Endometrial microvascular endothelial cells (primary cell): ENCODE measurements around the gene MUC5B. TPM values are rescaled to one million over a fixed set of nuclear protein-coding genes. Genes with fewer than 3 reads are reported as not detected.
"Not testable (repeated sequence)": the region's sequence is repeated elsewhere in the genome, so short reads cannot be mapped to it uniquely, and the experiment has no call there.

Experiments used
- in situ Hi-C: cut with HindIII; loops from 2 replicates; pipeline ENCODE4 v1.10.0; 2017; ENCODE audit warnings: low sequenced_read_pairs, low pct_unique_long_range_greater_than_20kb; ENCODE audit errors: inconsistent ontology term
- total RNA-seq: library from RNA; depleted of rRNA; stranded (reverse); fragments of >200 nt; gene quantifications from one replicate; pipeline ENCODE4 v1.2.3, GENCODE V29; 2015; ENCODE audit errors: inconsistent ontology term

Gene MUC5B
- total RNA-seq, 1 donor from 2014 or later, result not detected

DNA sequence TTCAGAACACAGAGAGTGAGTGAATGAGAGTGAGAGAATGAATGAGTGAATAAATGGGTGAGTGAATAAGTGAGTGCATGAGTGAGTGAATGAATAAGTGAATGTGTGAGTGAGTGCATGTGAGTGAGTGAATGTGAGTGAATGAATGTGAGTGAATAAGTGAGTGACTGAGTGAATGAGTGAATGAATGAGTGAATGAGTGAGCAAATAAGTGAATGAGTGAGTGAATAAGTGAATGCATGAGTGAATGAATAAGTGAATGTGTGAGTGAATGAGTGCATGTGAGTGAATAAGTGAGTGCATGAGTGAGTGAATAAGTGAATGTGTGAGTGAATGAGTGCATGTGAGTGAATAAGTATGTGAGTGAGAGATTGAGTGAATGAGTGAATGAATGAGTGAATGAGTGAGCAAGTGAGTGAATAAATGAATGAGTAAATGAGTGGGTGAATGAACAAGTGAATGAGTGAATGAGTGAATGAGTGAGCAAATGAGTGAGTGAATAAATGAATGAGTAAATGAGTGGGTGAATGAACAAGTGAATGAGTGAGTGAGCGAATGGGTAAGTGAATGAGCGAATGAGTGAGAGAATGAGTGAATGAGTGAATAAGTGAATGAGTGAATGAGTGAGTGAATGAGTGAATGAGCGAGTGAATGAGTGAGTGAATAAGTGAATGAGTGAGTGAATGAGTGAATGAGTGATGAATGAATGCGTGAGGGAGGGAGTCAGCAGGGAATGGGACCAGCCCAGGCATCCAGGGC lies 21.3 kb upstream of the MUC5B start:
- in situ Hi-C loops, result no loop called here

DNA sequence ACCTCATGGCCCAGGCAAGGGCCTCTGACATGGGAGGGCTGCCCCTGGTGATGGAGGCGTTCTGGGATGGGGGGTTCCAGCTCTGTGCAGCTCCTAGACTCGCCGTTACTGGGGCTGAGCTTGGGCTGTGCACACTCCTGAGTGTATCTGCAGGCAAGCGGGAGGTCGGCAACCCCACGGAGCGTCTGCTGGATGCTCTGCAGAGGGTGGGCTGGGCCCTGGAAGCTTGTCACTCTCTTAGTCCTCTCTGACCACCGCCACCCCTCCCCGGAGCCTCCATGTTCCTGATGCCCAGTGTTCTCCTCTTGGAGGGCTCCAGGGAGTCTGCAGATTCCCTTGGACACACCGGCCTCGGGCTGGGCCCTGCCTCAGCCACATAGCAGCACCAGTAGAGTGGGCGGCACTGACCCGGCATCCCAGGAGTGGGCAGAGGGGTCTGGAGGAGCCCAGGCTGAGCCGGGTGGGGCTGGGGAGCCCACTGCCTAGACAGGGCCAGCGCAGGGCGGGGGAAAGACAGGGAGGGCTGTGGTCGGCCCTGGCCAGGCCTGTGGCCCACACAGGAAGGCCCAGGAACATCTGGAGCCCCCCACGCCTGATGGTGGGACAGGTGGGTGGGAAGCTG lies 20.6 kb upstream of the MUC5B start:
- in situ Hi-C loops, result no loop called here

DNA sequence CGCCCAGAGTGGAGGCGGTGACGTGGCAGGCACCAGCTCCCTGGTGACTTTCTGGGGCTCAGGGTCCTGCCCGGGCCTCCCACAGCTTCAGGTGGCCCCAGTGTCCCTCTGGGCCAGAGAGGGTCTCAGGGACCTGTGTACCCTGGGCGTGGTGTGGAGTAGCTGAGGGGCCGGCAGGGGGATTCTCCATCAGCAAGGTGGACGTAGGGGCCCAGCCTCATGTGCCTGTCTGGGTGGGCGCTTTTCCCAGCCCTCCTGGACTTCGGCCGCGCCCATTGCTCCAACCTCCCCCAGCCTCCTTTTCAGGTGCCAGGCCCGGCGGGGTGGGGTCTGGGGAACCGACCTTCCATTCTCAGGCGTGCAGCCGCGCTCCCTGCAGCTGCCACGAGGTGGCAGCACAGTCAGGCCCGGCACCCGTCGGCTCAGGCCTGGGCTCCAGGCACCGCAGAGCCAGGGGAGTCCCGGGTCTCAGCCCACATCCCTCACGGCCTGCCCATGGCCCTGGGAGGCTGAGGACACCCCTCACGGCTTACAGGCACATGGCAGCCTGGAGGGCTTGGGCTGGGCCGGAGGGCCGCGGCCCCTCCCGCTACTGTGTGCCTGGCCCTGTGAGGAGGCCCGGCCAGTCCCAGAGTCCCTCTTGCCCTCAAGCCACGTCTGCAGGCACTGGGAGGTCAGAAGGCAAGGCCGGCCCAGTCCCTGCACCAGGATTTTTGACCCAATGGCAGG lies 19.9 kb upstream of the MUC5B start:
- in situ Hi-C loops, result no loop called here

DNA sequence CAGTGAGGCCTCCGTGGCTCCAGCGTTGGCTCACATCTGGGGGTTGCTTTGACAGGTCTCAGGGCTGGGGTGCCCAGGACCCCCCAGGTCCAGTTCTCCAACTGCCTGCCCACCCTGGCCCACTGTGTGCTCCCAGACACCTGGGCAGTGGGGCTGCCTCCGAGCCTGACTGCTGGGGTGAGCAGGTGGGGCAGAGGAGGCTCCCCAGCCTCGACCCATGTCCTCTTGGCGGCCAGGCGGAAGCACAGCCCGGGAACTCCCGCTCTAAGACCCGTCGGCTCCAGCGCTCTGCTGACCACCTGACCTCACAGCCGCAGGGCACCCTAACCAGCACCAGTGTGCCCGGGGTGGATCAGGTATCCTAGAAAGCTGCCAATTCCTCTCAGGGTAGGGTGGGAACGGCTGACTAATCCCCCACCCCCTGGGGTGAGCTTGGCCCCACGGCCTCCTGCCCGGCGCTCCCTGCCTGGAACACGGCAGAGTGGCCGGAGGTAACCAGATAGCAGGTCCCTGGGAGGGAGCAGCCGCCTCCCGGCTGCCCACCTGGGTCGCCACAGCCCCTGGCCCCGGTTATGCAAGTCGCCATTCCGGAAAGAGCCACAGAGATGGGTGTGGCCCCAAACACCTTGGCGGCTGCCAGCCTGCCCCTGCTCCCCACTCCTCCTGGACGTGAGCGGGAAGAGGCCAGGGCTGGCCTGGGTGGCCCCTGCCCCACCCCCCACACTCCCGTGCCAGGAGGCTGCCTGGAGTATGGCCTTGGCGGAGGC lies 19.2 kb upstream of the MUC5B start:
- in situ Hi-C loops, result no loop called here

DNA sequence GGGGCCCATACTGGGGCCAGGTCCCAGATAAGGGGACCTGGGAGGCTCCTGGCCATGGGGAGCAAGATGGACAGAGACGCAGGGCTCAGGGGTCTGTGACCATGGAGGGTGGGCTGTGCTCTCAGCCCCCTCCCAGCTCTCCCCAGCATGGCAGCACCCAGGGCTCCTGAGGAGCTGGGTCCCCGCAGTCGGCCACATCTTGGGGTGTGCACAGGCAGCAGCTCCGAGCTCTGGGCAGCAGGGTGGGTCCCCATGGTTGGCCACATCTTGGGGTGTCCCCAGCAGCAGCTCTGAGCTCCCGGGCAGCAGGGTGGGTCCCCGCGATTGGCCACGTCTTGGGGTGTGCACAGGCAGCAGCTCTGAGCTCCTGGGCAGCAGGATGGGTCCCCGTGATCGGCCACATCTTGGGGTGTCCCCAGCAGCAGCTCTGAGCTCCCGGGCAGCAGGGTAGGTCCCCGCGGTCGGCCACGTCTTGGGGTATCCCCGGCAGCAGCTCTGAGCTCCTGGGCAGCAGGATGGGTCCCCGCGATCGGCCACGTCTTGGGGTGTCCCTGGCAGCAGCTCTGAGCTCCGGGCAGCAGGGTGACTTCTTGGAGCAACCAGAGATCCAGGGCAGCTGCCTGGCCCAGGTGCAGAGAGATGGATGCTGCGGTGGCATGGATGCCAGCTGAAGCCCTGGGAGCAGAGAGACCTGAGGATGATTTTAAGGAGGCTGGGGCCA lies 18.3 kb upstream of the MUC5B start:
- in situ Hi-C loops, result no loop called here

DNA sequence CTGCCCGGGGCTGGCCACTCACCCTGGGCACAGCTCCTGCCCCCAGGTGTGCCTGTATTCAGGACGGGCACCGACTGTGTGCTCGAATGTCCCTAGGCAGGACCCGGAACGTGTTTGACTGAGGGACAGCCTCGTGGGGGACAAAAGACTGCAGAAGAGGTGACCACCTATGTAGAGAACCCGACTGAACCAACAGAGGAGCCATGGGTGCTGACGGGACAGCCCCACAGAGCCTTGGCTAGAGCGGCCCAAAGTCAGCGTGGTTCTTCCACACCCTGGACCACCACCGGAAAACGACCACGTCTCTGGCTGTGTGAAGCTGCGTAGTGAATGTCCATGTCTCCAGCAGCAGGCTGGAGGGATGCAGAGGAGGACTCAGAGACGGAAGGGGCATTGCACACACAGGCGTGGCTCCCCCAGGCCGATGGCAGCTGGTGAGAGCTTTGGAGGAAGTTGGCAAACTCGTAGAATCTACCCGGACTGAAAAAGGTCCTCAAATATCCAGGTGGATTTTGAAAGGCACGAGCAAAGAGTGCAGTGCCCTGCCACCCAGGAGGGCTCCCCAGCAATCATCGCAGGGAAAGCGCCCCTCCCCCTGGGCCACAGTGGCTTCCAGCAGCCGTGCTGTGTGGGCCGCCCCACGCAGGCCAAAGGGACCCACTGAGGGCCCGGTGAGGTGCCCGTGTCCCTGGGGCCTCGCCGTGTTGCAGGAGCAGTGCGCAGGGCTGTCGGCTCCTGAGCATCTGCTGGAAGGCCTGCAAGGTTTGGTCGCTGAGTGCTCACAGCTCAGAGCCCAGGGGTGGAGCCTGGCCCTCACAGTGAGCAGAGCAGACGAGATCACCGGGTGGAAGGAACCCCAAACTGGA lies 17.5 kb upstream of the MUC5B start:
- in situ Hi-C loops, result no loop called here

DNA sequence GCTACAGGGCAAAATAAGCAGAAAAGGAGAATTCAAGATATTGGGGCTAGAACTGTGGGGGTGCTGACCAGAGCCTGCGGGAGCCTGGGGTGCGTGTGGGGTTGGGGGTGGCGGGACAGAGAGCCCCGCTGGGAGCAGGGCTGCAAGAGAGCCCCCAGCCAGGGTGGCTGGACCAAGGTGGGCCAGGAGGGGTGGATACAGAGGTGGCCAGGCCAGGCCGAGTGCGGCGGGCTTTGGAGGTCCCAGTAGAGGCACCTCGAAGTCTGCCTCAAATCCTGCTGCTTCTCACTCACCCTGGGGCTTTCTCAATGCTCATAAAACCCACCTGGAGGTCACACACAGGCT lies 16.9 kb upstream of the MUC5B start:
- in situ Hi-C loops, result no loop called here

DNA sequence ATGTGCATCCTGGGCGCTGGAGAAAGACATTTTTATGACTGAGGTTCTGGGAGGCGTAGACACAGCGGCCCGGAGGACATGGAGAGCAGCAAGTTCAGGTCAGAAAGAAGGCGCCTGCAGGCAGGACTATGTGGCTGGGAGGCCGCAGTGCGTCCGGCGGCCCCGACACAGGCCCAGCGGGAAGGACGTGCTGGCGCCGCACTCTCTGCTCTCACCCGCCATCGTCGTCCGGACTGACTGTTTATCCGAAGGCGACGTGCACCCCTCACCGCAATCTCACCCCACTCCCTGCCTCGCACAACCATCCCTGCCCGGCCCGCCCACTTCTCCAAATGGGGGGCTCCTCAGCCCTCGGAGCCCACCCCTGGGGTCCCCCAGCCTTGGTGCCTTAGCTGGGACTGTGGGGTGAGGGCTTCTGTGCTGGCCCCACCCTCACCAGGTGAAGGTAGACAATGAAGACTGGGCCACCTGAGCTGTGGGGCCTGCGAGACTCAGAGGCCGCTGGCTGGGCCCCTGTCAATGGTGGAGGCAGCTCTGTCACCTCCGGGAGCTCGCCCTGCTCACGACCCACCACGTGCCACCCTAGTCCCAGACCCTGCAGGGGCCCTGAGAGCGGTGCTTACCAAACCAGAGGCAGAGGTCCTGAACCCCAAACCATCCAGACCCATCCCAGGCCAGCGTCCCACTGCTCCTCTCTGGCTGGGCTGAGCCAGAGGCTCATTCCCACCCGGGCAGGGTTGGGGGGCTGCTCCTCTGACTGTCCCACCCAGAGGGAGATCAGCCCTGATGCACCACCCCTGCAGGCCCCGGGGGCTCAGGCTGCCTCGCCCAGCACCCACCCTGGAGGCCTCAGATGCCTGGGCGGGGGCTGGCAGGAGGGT lies 16.2 kb upstream of the MUC5B start:
- in situ Hi-C loops, result no loop called here

DNA sequence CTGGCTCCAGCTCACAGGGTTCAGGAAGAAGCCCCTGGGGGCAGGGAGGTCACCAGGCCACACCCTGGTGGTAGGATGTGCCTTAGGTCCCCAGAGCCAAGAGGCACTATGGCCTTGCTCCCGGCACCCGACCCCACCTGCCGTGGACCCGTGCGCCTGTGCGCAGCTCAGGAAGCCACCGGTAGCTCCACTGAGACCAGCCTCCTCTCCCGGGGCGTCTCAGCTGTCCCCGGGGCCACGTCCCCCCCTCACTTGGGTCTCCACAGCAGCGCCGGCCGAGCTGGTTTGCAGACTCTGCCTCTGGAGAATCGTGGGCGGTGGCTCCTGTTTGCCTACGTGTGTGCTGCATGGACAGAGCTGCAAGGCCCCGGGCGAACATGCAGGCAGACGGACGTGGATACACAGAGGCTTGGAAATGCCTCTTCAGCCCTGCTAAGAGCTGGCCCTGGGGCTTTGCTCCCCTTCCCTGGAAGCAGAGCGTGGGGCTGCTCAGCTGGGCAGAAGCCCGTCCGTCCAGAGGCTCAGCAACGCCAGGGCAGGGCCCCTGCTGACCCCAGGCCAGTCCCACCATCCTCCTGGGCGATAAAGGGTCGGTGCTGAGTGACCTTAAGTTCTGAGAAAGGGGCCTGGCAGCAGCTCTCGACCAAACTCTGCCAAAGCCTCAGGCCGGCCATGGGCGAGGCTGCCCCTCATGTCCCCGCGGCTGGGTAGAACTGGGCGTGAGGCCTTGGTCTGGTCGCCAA lies 15.3 kb upstream of the MUC5B start:
- in situ Hi-C loops, result no loop called here

DNA sequence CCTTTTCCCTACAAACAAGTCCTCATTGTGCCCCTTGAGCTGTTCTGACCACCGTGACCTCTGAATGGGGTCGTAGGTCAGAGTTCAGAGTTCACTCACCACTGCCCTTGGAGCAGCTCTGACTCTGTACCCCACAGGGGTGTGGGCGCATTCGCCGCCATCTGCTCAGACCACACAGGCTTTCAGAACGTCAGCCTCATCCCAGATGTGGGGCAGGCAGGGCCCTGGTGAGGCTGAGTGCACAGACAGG lies 14.8 kb upstream of the MUC5B start:
- in situ Hi-C loops, result no loop called here

DNA sequence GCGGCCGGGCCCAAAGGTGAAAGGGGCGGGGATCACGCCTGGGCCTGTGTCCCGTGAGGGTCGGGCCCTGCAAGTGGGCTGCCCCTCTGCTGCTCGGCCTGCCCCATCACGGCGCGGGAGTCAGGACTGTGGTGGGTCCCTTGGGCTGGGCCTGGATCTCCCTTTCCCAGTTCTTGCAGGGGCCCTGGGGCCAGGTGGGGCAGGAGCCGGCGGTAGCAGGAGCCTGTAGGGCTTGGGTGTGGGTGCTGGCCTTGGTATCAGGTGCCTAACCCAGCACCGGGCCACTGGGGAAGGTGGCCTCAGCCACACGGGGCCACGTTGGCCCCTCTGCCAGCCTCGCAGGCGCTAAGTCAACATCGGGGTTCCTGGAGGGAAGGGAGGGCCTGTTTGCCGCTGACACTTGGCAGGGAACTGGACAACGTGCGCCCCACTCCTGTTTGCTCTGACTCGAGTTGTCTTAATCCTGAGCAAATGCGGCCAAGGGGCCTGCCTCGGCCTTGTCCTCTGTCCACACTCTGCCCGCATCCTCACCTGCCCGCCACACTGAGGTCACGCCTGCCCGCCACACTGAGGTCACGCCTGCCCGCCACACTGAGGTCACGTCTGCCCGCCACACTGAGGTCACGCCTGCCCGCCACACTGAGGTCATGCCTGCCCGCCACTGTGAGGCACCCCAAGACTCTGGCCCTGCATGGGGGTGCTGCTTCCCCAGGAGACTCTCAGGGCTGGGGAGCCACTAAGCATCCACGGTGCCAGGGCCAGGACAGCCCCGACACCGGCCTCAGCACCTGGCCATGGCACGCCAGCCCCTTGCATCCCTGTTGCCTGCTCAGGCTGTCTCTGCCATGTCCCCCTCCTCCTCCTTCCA lies 14.2 kb upstream of the MUC5B start:
- in situ Hi-C loops, result no loop called here

DNA sequence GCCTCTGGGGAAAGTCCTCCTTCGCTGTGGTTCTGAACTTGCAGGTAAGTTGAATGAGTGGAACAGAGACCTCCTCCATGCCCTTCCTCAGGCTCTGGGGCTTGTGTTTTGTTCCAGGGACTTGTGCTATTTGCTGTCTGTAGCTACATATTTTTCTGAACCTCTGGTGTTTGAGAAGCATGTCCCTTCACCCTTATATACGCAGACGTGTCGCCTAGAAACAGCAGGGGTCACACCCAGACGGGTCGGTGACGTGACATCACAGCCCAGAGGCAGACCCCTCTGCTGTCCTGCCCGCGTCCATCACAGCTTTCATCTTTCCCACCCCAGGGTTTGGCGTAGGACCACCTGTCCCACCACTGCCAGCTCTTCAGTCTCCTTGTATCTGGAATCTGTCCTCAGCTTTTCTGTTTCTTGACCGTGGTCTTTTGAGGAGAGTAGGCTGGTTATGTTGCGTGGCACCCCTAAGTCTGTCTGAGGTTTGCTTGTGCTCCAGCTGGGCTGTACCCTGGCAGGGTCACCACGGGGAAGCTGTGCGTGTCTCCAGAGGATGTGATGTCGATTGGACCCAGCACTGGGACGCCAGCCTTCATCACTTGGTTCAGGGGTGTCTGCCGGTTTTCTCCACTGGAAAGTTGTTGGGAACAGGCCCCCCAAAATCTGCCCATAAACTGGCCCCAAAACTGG lies 13.4 kb upstream of the MUC5B start:
- in situ Hi-C loops, result no loop called here

DNA sequence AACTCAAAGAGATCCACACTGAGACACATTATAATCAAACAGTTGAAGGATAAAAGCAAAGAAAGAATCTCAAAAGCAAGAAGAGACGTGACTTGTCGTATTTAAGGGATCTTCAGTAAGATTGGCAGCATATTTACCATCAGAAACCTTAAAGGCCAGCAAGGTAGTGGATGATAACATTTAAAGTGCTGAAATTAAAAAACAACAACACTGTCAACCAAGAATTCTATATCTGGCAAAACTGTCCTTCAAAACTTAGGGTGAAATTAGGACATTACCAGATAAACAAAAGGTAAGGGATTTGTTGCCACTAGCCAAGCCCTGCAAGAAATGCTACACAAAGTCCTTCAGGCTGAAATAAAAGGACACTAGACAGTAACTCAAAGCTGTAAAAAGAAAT lies 11.0 kb upstream of the MUC5B start:
- in situ Hi-C loops, result no loop called here

DNA sequence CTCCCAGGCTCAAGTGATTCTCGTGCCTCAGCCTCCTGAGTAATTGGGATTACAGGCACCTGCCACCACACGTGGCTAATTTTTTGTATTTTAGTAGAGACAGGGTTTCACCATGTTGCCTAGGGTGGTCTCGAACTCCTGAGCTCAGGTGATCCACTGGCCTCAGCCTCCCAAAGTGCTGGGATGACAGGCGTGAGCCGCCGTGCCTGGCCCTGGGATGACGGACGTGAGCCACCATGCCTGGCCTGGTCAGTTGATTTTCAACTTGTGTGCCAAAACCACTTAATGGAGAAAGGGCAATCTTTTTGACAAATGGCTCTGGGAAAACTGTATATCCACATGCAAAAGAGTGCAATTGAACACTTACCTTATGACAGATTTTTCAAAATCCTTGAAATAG lies 7.0 kb upstream of the MUC5B start:
- in situ Hi-C loops, result not testable (repeated sequence)

DNA sequence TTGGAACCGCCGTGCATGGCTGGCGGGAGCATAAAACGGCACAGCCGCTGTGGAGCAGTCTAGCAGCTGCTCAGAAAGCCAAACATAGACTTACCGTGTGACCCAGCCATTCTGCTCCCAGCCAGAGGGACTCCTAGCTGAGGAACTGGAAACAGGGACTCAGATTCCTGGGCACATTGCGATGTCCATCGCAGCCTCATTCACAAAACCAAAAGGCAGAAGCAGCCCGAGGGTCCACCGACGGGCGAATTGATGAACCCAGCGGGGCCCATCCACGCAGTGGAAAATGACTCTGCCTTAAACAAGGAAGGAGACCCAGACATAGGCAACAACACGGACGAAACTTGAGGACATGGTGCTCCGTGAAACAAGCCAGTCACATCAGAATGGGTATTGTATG lies 5.7 kb upstream of the MUC5B start:
- in situ Hi-C loops, result no loop called here
